Kidney (tissue), 14 donors: ENCODE results near the gene PDE10A. TPM values are rescaled to one million over a fixed set of nuclear protein-coding genes. Genes with fewer than 3 reads are reported as not detected.

Experiments
- DNase-seq, 5 donors: peaks; one replicate each; pipeline ENCODE4 v3.0.0-alpha.2; 2013 to 2020
- FAIRE-seq: peaks from 2 replicates; lab custom pipeline; 2012; peaks lifted over from hg19 to GRCh38; lab: Jason Lieb, UNC
- H3K27ac ChIP-seq, 2 donors: one replicate each; pipeline ENCODE4 v1.7.0; 2013; ENCODE audit warnings: low read depth in 2 of 2, low read length in 2 of 2, inconsistent platforms in 1 of 2
- H3K27me3 ChIP-seq: one replicate; pipeline ENCODE4 v1.7.1; 2013; ENCODE audit warnings: low read length, inconsistent platforms; ENCODE audit not compliant: control insufficient read depth, insufficient read depth
- H3K36me3 ChIP-seq, 3 donors: one replicate each; pipeline versions ENCODE4 v1.7.0 to v1.7.1; 2013; ENCODE audit warnings: low read length in 3 of 3, control low read depth in 1 of 3, inconsistent platforms in 1 of 3; ENCODE audit not compliant: insufficient read depth in 3 of 3, control insufficient read depth in 2 of 3
- H3K4me1 ChIP-seq, 3 donors: one replicate each; pipeline versions ENCODE4 v1.7.0 to v1.7.1; 2013; ENCODE audit warnings: low read length in 3 of 3, inconsistent platforms in 1 of 3, low read depth in 1 of 3; ENCODE audit not compliant: control insufficient read depth in 2 of 3, insufficient read depth in 2 of 3
- H3K4me3 ChIP-seq, 3 donors: one replicate each; pipeline versions ENCODE4 v1.7.0 to v1.8.1; 2013; ENCODE audit warnings: low read length in 3 of 3, control low read depth in 1 of 3, inconsistent platforms in 1 of 3
- H3K9ac ChIP-seq, 3 donors: one replicate each; pipeline versions ENCODE4 v1.7.0 to v1.7.1; 2013; ENCODE audit warnings: low read length in 3 of 3, control low read depth in 1 of 3, inconsistent platforms in 1 of 3
- H3K9me3 ChIP-seq, 3 donors: one replicate each; pipeline versions ENCODE4 v1.7.0 to v1.7.1; 2013; ENCODE audit warnings: low read length in 3 of 3, control low read depth in 1 of 3, inconsistent platforms in 1 of 3; ENCODE audit not compliant: control insufficient read depth in 2 of 3, insufficient read depth in 1 of 3
- CTCF ChIP-seq: IDR thresholded peaks from 3 replicates; pipeline ENCODE4 v1.5.1; 2012; ENCODE audit warnings: mild to moderate bottlenecking, moderate library complexity, borderline replicate concordance; ENCODE audit not compliant: insufficient read depth; ENCODE audit errors: extremely low read depth
- intact Hi-C: fragments of 100-400 bp; cut with DNase I; formaldehyde crosslinking; loops from one replicate; pipeline ENCODE4 v1.11.1; 2022
- polyA plus RNA-seq: library from polyadenylated mRNA; stranded (reverse); fragments of 350-450 nt; fragmentation: Illumina TruSeq; extraction: RNeasy Lipid Tissue Mini Kit (QIAGEN cat#74804); gene quantifications from one replicate; pipeline ENCODE4 v1.2.3, GENCODE V29; 2014; ENCODE audit warnings: low read depth, low replicate concordance; ENCODE audit not compliant: insufficient read depth
- total RNA-seq: library from RNA; stranded (reverse); fragmentation: NEBNext Ultra II Directional; extraction: Animal tissue kit (Norgen Biotek cat#: 25700); gene quantifications from one replicate; pipeline ENCODE4 v1.2.1, GENCODE V29; 2021
- donor health status: control.
- donor health status: control.
- donor health status: control.
- donor health status: control.
- donor health status: control.
- donor health status: DM: yes; HTN: yes; CAD: no.
- donor health status: Normal renal cell carcinoma (clear cell type).

PDE10A gene
- total and polyA plus RNA-seq, 2 donors from 2014 or later = 4.8 to 23.1 TPM

- Histone ChIP-seq H3K9me3 (no peaks in the 10 kb centered on the region), H3K4me1 (peaks cover 3 to 8% (median 4%) of the 10 kb centered on the region in 3 donors), H3K4me3 (no peak overlapping the region), H3K27ac (no peak overlapping the region), H3K9ac (no peak overlapping the region), H3K36me3 (no peaks in the 10 kb centered on the region), H3K27me3 (no peaks in the 10 kb centered on the region)
- no peak for TF ChIP-seq CTCF
- DNase-seq (no peak), FAIRE-seq (no peak)
- intact Hi-C loops = no loop called here
Measured at GRCh38 chr6:165571068-165571682, 91.9 kb downstream of the PDE10A start.

GRCh38 chr6:165568326-165568725 lies 94.7 kb downstream of the PDE10A start:
- no peaks in the 10 kb centered on the region for H3K36me3 ChIP-seq
- H3K4me1 ChIP-seq = peaks cover 0 to 4% (median 0%) of the 10 kb centered on the region in 3 donors
- intact Hi-C loops = no loop called here
- H3K27me3 ChIP-seq = no peaks in the 10 kb centered on the region
- no peak overlapping the region for H3K27ac ChIP-seq
- no peak for TF ChIP-seq CTCF
- FAIRE-seq = no peak
- peaks cover 0 to 7% (median 0%) of the 10 kb centered on the region in 3 donors for H3K9me3 ChIP-seq
- no peak overlapping the region for H3K4me3 ChIP-seq
- no peak for DNase-seq
- H3K9ac ChIP-seq = no peak overlapping the region

GRCh38 chr6:165566088-165566828 lies 96.8 kb downstream of the PDE10A start:
- Histone ChIP-seq H3K4me3 (no peak overlapping the region), H3K9me3 (peaks cover 0 to 7% (median 0%) of the 10 kb centered on the region in 3 donors), H3K9ac (no peak overlapping the region), H3K27ac (no peak overlapping the region), H3K4me1 (no peaks in the 10 kb centered on the region), H3K27me3 (no peaks in the 10 kb centered on the region), H3K36me3 (no peaks in the 10 kb centered on the region)
- intact Hi-C loops = no loop called here
- no peak for TF ChIP-seq CTCF
- DNase-seq (no peak), FAIRE-seq (no peak)
